ENCODE results near the gene HOXB4. TPM values are rescaled to one million over a fixed set of nuclear protein-coding genes. Genes with fewer than 3 reads are reported as not detected.
A peak's percentile ranks its signal among the peaks of the same experiment; 100 is the strongest.

HOXB4 gene
- total RNA-seq, 1 donor = 0.36 TPM

DNA sequence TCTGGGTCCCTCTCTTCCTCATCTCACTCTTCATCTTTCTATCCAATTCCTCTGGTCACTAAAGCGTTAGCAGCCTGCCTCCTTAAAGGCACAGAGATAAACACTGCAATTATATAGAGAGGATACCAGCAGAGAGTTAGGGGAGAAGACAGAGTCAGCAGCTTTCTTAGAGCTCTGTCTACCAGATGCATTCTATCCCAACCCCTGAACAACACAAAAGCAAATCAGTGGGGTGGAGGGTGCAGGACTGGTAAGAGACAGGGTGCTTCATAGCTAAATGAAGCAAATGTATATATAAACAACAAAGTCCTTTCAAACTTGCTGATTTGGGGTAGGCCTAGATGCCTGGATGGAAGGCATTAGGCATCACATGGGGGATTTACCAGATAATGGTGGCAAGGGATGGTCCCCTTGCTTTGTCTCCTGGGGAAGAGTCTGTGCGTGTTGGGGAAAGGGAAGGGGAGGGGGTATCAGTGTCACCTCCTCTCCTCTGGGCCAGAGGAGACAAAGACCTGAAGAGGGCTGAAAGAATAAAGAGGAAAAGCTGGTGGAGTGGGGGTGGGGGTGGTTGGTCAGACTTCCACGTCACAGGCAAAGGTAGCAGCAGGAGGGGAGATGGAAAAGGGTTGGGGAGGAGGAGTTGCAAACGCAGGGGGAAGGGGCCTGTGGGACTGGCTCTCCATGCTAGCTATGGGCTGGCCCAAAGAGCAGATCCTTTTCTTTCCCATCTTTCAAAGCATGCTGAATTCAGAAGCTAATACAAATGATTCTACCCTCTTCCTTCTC, 12.0 kb downstream of the HOXB4 start:
- Histone ChIP-seq H3K27me3 (ENCODE audit: insufficient read depth, low read length) (peaks cover 92% of the 10 kb centered on the region), H2AFZ (ENCODE audit: low read length) (no peak overlapping the region), H3K4me3 (ENCODE audit: insufficient read depth, low read length) (no peak overlapping the region), H3K4me1 (ENCODE audit: insufficient read depth, low read length) (no peaks in the 10 kb centered on the region), H3K36me3 (ENCODE audit: insufficient read depth, low read length) (no peaks in the 10 kb centered on the region), H3K79me2 (ENCODE audit: insufficient read depth, low read length) (no peaks in the 10 kb centered on the region), H3K9me3 (ENCODE audit: low read depth, low read length) (no peaks in the 10 kb centered on the region), H4K20me1 (ENCODE audit: insufficient read depth, low read length) (no peaks in the 10 kb centered on the region), H3K4me2 (ENCODE audit: insufficient read depth, low read length) (no peak overlapping the region), H3K27ac (ENCODE audit: low read depth, low read length) (no peak overlapping the region)
- no peak for TF ChIP-seq CTCF (IDR thresholded peaks at IDR 0.05; ENCODE audit: extremely low read depth, low read depth, low read length)
- no peak for DNase-seq (ENCODE audit: insufficient read length, low spot score, missing footprints)

- no peaks in the 10 kb centered on the region for H3K4me1 ChIP-seq (ENCODE audit: insufficient read depth, low read length)
- peaks cover 89% of the 10 kb centered on the region for H3K27me3 ChIP-seq (ENCODE audit: insufficient read depth, low read length)
- H3K36me3 ChIP-seq (ENCODE audit: insufficient read depth, low read length) = no peaks in the 10 kb centered on the region
- no peaks in the 10 kb centered on the region for H4K20me1 ChIP-seq (ENCODE audit: insufficient read depth, low read length)
- H3K4me3 ChIP-seq (ENCODE audit: insufficient read depth, low read length) = no peak overlapping the region
- no peak for TF ChIP-seq CTCF (IDR thresholded peaks at IDR 0.05; ENCODE audit: extremely low read depth, low read depth, low read length)
- peak overlapping the region; percentile 61 for H3K4me2 ChIP-seq (ENCODE audit: insufficient read depth, low read length)
- no peak overlapping the region for H3K27ac ChIP-seq (ENCODE audit: low read depth, low read length)
- no peak for DNase-seq (ENCODE audit: insufficient read length, low spot score, missing footprints)
- no peaks in the 10 kb centered on the region for H3K79me2 ChIP-seq (ENCODE audit: insufficient read depth, low read length)
- no peak overlapping the region for H2AFZ ChIP-seq (ENCODE audit: low read length)
- no peaks in the 10 kb centered on the region for H3K9me3 ChIP-seq (ENCODE audit: low read depth, low read length)
Observed at GRCh38 chr17:48565022-48565554, 13.1 kb downstream of the HOXB4 start.

GRCh38 chr17:48564188-48565021, 13.7 kb downstream of the HOXB4 start:
- DNase-seq (ENCODE audit: insufficient read length, low spot score, missing footprints) = no peak
- Histone ChIP-seq H3K79me2 (ENCODE audit: insufficient read depth, low read length) (no peaks in the 10 kb centered on the region), H3K36me3 (ENCODE audit: insufficient read depth, low read length) (no peaks in the 10 kb centered on the region), H3K4me3 (ENCODE audit: insufficient read depth, low read length) (peak overlapping the region; percentile 60), H4K20me1 (ENCODE audit: insufficient read depth, low read length) (no peaks in the 10 kb centered on the region), H3K4me2 (ENCODE audit: insufficient read depth, low read length) (peak overlapping the region; percentile 61), H3K27me3 (ENCODE audit: insufficient read depth, low read length) (peaks cover 89% of the 10 kb centered on the region), H3K4me1 (ENCODE audit: insufficient read depth, low read length) (no peaks in the 10 kb centered on the region), H2AFZ (ENCODE audit: low read length) (peak overlapping the region; percentile 29), H3K27ac (ENCODE audit: low read depth, low read length) (no peak overlapping the region), H3K9me3 (ENCODE audit: low read depth, low read length) (no peaks in the 10 kb centered on the region)
- no peak for TF ChIP-seq CTCF (IDR thresholded peaks at IDR 0.05; ENCODE audit: extremely low read depth, low read depth, low read length)

- H2AFZ ChIP-seq (ENCODE audit: low read length) = no peak overlapping the region
- no peaks in the 10 kb centered on the region for H3K79me2 ChIP-seq (ENCODE audit: insufficient read depth, low read length)
- no peaks in the 10 kb centered on the region for H3K36me3 ChIP-seq (ENCODE audit: insufficient read depth, low read length)
- no peak for DNase-seq (ENCODE audit: insufficient read length, low spot score, missing footprints)
- peaks cover 89% of the 10 kb centered on the region for H3K27me3 ChIP-seq (ENCODE audit: insufficient read depth, low read length)
- no peak for TF ChIP-seq CTCF (IDR thresholded peaks at IDR 0.05; ENCODE audit: extremely low read depth, low read depth, low read length)
- H4K20me1 ChIP-seq (ENCODE audit: insufficient read depth, low read length) = no peaks in the 10 kb centered on the region
- no peak overlapping the region for H3K27ac ChIP-seq (ENCODE audit: low read depth, low read length)
- no peaks in the 10 kb centered on the region for H3K4me1 ChIP-seq (ENCODE audit: insufficient read depth, low read length)
- H3K4me3 ChIP-seq (ENCODE audit: insufficient read depth, low read length) = no peak overlapping the region
- peak overlapping the region; percentile 9 for H3K4me2 ChIP-seq (ENCODE audit: insufficient read depth, low read length)
- no peaks in the 10 kb centered on the region for H3K9me3 ChIP-seq (ENCODE audit: low read depth, low read length)
Observed at GRCh38 chr17:48563867-48564187, 14.3 kb downstream of the HOXB4 start.
